SK-MEL-5 (cell line): Measurements from ENCODE around the gene OSBPL6. TPM values are rescaled to one million over a fixed set of nuclear protein-coding genes. Genes with fewer than 3 reads are reported as not detected.

ENCODE experiments used
- total RNA-seq: library from RNA; depleted of rRNA; stranded (reverse); fragments of >200 nt; shearing (Covaris generic); gene quantifications from 2 replicates; pipeline ENCODE4 v1.2.3, GENCODE V29; 2014; rRNA removed

OSBPL6 gene
- total RNA-seq, 1 experiment from 2014 or later, result 5.1 TPM

Other genes with a start within 250 kb of the OSBPL6 start
- gene PDE11A, start 121.7 kb upstream of the OSBPL6 start, total RNA-seq, result 1.7 and 2.5 TPM in 2 replicates
- 21.5 and 24.6 TPM in 2 replicates for gene RBM45, start 82.1 kb upstream of the OSBPL6 start, total RNA-seq